Glutamatergic neuron (in vitro differentiated cells): ENCODE data around the gene CRNKL1. TPM values are rescaled to one million over a fixed set of nuclear protein-coding genes. Genes with fewer than 3 reads are reported as not detected.

Source experiments
- DNase-seq: peaks from one replicate; pipeline ENCODE4 v3.0.0; 2022
- H3K27ac Mint-ChIP-seq: one replicate; pipeline ENCODE4 v1.8.0; 2020; ENCODE audit warnings: mild to moderate bottlenecking, mixed read lengths, inconsistent platforms; ENCODE audit not compliant: unreplicated experiment
- H3K27me3 Mint-ChIP-seq: one replicate; pipeline ENCODE4 v1.8.0; 2020; ENCODE audit warnings: mild to moderate bottlenecking, moderate library complexity, mixed read lengths, inconsistent platforms; ENCODE audit not compliant: unreplicated experiment
- H3K36me3 Mint-ChIP-seq: one replicate; pipeline ENCODE4 v1.8.0; 2020; ENCODE audit warnings: mild to moderate bottlenecking, mixed read lengths, inconsistent platforms; ENCODE audit not compliant: unreplicated experiment
- H3K4me1 Mint-ChIP-seq: one replicate; pipeline ENCODE4 v1.8.0; 2020; ENCODE audit warnings: mild to moderate bottlenecking, low read depth, mixed read lengths, inconsistent platforms; ENCODE audit not compliant: unreplicated experiment
- H3K4me3 Mint-ChIP-seq: one replicate; pipeline ENCODE4 v1.8.0; 2020; ENCODE audit warnings: mild to moderate bottlenecking, mixed read lengths, inconsistent platforms; ENCODE audit not compliant: unreplicated experiment
- H3K9me3 Mint-ChIP-seq: one replicate; pipeline ENCODE4 v1.8.0; 2020; ENCODE audit warnings: mild to moderate bottlenecking, moderate library complexity, mixed read lengths, inconsistent platforms; ENCODE audit not compliant: unreplicated experiment
- total RNA-seq: library from RNA; stranded (reverse); fragmentation: NEBNext Ultra II Directional; extraction: Animal tissue kit (Norgen Biotek cat#: 25700); gene quantifications from one replicate; pipeline ENCODE4 v1.2.1, GENCODE V29; 2021; ENCODE audit not compliant: unreplicated experiment
- TF ChIP-seq, protein P1 (sequence below): fragments of 200-600 bp; sonication (generic); IDR thresholded peaks from one replicate; pipeline ENCODE4 v1.5.0; 2021; ENCODE audit not compliant: partially characterized antibody, unreplicated experiment

Gene CRNKL1
- total RNA-seq, 1 donor from 2014 or later: 28.7 TPM

DNA sequence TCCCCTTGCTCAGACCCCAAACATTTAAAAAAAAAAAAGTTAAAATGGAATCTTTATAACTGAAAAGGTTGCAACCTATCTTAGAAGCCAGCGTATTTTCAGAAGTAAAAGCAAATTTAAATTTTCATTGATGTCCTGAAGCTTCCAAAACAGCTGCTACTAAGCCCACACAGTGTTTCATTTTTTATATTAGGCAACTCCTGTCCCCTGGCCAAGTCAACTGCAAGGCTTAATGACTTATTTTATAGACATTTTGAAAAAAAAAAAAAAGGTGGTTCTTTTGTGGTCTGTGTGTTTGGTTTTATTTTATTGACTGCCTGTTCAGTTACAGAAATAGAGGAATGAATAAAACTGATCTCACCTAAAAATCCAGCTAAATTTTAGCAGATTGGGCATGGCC, 13.1 kb upstream of the CRNKL1 start:
- no peak overlapping the region for H3K27ac Mint-ChIP-seq

DNA sequence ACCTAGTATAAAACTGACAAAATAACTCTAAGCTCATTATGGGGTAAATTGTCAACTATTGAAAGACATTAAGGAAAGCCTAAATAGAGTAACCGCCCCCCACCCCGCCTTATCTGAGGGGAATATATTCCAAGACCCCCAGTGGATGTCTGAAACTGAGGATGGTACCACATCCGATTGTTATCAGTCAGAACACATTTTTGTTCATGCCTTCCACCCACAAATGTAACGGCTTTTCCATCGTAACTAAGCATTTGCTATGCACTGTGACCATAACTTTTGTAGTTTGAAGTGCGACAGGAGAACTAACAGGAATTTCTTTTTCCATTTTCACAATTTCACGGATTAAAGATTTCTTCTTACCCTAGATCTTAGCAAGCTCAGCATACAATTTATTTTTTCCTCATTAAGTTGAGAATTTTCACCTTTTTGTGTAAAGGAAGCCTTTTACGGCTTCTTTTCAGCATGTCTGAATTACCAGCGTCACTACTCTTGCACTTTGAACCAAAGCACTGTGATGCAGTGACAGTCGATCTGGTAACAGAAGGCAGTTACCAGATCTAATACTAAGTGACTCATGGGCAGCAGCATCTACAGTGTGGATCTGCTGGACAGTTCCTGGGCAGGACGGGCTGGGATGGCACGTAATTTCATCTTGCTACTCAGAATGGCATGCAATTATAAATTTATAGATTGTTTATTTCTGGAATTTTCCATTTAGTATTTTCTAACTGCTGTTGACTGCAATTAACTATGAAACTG, 11.9 kb upstream of the CRNKL1 start:
- no peaks in the 10 kb centered on the region for H3K9me3 Mint-ChIP-seq

More for the DNA sequence above, 13.1 kb upstream of the CRNKL1 start:
- peaks cover 16% of the 10 kb centered on the region for H3K4me1 Mint-ChIP-seq
- no peaks in the 10 kb centered on the region for H3K9me3 Mint-ChIP-seq
- DNase-seq: no peak
- no peaks in the 10 kb centered on the region for H3K36me3 Mint-ChIP-seq
- TF ChIP-seq, protein P1, sequence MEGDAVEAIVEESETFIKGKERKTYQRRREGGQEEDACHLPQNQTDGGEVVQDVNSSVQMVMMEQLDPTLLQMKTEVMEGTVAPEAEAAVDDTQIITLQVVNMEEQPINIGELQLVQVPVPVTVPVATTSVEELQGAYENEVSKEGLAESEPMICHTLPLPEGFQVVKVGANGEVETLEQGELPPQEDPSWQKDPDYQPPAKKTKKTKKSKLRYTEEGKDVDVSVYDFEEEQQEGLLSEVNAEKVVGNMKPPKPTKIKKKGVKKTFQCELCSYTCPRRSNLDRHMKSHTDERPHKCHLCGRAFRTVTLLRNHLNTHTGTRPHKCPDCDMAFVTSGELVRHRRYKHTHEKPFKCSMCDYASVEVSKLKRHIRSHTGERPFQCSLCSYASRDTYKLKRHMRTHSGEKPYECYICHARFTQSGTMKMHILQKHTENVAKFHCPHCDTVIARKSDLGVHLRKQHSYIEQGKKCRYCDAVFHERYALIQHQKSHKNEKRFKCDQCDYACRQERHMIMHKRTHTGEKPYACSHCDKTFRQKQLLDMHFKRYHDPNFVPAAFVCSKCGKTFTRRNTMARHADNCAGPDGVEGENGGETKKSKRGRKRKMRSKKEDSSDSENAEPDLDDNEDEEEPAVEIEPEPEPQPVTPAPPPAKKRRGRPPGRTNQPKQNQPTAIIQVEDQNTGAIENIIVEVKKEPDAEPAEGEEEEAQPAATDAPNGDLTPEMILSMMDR: no peak
- no peaks in the 10 kb centered on the region for H3K27me3 Mint-ChIP-seq
- no peak overlapping the region for H3K4me3 Mint-ChIP-seq

DNA sequence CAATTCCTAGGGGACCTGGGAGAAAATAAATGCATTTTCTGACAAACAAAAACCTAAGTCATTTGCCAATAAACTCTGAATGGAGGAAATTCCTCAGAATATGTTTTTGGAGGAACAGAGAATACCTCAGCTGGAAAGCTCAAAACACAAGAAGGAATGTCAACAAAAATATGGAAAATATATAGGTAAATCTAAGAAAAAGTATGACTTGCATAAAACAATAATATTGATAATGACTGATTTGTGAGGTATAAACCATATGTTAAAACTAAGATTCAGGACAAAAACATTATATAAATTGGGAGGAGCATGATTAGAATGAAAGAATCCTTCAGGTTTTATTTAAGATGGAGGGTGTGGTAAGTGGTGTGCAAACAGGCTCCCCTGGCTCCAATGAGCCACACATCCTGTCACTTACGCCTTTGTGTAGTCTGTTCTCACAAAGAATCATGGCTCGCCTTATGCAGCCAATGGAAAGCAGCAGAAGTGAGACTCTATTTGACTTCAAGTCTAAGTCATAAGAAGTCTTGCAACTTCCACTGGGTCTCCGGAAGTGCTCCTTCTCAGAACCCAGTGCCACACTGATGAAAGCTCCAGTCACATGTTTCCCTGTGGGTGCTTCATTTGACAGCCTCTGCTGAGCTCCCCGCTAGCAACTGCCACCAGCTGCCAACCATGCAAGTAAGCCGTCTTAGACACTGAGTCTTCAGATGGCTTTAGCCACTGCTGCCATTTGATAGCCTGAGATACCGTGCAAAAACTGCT, 8.2 kb upstream of the CRNKL1 start:
- H3K9me3 Mint-ChIP-seq: no peaks in the 10 kb centered on the region
- no peaks in the 10 kb centered on the region for H3K27me3 Mint-ChIP-seq
- no peak overlapping the region for H3K4me3 Mint-ChIP-seq
- H3K36me3 Mint-ChIP-seq: no peaks in the 10 kb centered on the region
- peaks cover 28% of the 10 kb centered on the region for H3K4me1 Mint-ChIP-seq
- TF ChIP-seq, protein P1: no peak
- DNase-seq: no peak
- no peak overlapping the region for H3K27ac Mint-ChIP-seq

More for the DNA sequence above, 11.9 kb upstream of the CRNKL1 start:
- TF ChIP-seq, protein P1: no peak
- Mint-ChIP-seq H3K27ac (no peak overlapping the region), H3K27me3 (no peaks in the 10 kb centered on the region), H3K36me3 (no peaks in the 10 kb centered on the region), H3K4me1 (peaks cover 17% of the 10 kb centered on the region), H3K4me3 (no peak overlapping the region)
- DNase-seq: no peak

DNA sequence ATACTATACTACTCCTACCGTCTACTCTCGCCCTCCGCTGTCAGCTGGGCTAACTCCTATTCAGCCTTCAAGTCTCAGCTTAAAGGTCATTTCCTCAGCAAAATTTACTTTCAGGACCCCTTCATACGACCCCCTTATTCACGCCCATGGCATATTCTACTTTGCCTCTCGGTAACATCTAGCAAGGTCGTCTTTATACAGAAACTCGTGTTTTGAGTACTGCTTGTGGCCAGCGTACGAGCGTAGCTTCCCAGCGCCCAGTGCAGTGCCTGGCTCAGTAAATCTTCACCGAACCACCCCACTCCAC, 546 bp downstream of the CRNKL1 start:
- Mint-ChIP-seq H3K4me1 (peaks cover 11% of the 10 kb centered on the region), H3K36me3 (no peaks in the 10 kb centered on the region), H3K4me3 (peak overlapping the region; percentile 100), H3K9me3 (peaks cover 6% of the 10 kb centered on the region), H3K27ac (peak overlapping the region; percentile 95), H3K27me3 (peaks cover 7% of the 10 kb centered on the region)
- DNase-seq: no peak
- TF ChIP-seq, protein P1: no peak
